HL-60 (cell line): ENCODE measurements around the gene NPHP4.

Experiments used
- DNase-seq, 2 experiments: peaks; one replicate each; pipeline ENCODE4 v3.0.0-alpha.2; 2010 to 2020; ENCODE audit warnings: low read depth in 1 of 2, low spot score in 1 of 2
- H3K27ac ChIP-seq: fragments of 250-450 bp; sonication (Bioruptor Pico); replicated peaks from 2 replicates; pipeline ENCODE4 v1.5.1; 2020; ENCODE audit warnings: mild to moderate bottlenecking, moderate library complexity
- H3K27me3 ChIP-seq: fragments of 250-450 bp; sonication (Bioruptor Pico); 2 replicates; pipeline ENCODE4 v1.5.1; 2021; ENCODE audit warnings: mild to moderate bottlenecking, moderate library complexity; ENCODE audit not compliant: insufficient read depth, poor library complexity, severe bottlenecking
- H3K4me3 ChIP-seq: replicated peaks from 2 replicates; pipeline ENCODE4 v1.5.1; 2011; ENCODE audit warnings: mild to moderate bottlenecking, control low read depth, low read length; ENCODE audit not compliant: insufficient read depth
- GABPA ChIP-seq: IDR thresholded peaks from 2 replicates; pipeline ENCODE4 v1.6.1; 2012; ENCODE audit warnings: low read depth
- POLR2AphosphoS5 ChIP-seq: IDR thresholded peaks from 2 replicates; pipeline ENCODE4 v1.6.1; 2012; ENCODE audit warnings: low read depth
- SPI1 ChIP-seq: IDR thresholded peaks from 2 replicates; pipeline ENCODE4 v1.6.1; 2012; ENCODE audit warnings: low read depth, mild to moderate bottlenecking, borderline replicate concordance
- TF ChIP-seq, protein P1 (sequence below): IDR thresholded peaks from one replicate; pipeline ENCODE4 v1.5.1; 2011; ENCODE audit warnings: low read length, control low read depth, inconsistent platforms; ENCODE audit not compliant: insufficient read depth
- TF ChIP-seq, protein P2 (sequence below): IDR thresholded peaks from 2 replicates; pipeline ENCODE4 v1.6.1; 2012; ENCODE audit warnings: low read depth; ENCODE audit not compliant: insufficient replicate concordance

Gene NPHP4

DNA sequence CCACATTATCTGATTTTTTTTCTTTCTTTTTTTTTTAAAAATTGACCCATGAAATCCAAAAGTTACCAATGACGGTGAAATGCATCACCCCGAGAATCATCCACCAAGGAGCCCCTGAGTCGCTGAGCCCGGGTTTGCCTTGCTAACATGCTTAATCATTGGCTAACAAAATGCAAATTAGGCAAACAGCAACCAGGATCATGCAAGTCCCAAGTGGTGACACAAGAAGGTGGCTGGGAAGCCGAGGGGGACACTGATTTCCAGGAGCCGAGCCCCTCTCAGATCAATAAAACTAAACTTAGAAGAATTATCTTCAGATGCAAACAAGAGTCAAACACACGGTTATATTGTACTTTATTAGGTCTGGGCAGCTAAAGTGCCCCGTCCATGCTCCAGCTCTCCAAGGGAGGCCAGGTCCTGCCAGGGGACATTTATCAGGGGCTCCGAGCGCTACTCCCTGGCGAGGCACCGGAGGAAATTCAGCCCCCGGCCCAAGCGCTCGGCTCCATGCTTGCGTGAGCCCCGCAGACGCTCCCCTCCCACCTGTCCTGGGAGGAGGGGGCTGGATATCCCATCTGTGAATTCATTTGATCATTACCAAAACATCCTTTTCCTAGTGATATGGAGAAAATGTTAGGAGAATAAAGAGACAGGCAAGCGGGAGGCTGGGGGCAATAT, 154.1 kb downstream of the NPHP4 start:
- Histone ChIP-seq H3K27me3 (peaks cover 5% of the 10 kb centered on the region), H3K4me3 (no peak overlapping the region), H3K27ac (no peak overlapping the region)
- DNase-seq, result no peak
- TF ChIP-seq, protein P1, sequence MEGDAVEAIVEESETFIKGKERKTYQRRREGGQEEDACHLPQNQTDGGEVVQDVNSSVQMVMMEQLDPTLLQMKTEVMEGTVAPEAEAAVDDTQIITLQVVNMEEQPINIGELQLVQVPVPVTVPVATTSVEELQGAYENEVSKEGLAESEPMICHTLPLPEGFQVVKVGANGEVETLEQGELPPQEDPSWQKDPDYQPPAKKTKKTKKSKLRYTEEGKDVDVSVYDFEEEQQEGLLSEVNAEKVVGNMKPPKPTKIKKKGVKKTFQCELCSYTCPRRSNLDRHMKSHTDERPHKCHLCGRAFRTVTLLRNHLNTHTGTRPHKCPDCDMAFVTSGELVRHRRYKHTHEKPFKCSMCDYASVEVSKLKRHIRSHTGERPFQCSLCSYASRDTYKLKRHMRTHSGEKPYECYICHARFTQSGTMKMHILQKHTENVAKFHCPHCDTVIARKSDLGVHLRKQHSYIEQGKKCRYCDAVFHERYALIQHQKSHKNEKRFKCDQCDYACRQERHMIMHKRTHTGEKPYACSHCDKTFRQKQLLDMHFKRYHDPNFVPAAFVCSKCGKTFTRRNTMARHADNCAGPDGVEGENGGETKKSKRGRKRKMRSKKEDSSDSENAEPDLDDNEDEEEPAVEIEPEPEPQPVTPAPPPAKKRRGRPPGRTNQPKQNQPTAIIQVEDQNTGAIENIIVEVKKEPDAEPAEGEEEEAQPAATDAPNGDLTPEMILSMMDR, result no peak
- TF ChIP-seq POLR2AphosphoS5, result no peak

DNA sequence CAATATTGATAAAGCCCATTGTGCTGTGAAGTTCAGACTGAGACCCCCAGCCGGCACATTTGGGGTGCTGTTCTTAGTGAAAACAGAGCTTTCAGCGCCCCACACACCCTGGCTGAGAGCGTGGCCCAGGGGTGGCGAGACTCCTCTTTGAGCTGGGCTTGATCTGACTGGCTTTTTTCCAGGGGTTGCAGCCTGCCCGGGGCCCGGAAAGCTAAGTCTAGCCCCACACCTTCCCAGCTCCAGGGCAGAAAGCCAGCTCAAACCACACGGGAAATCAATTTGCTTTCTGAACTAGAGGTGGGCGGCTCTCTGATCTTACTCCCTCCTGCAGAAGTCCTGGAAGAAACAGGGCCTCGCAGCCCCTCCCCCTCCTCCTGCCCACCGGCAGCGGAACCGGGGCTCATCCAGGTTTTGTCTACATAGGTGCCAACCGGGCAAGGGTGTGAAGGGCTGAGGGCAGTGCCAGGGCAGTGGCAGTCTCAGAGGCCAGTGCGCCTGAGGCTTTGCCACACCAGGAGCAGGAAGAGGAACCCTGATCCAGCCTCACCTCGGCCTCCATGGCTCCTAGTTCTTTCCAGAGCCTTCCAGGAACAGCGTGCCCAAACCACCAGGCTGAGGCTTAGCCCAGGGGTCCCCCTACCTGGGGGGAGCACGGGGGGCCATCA, 155.3 kb downstream of the NPHP4 start:
- no peak overlapping the region for H3K27ac ChIP-seq
- H3K27me3 ChIP-seq, result peaks cover 5% of the 10 kb centered on the region
- H3K4me3 ChIP-seq, result no peak overlapping the region
- no peak for TF ChIP-seq SPI1
- TF ChIP-seq POLR2AphosphoS5, result no peak
- TF ChIP-seq, protein P2, sequence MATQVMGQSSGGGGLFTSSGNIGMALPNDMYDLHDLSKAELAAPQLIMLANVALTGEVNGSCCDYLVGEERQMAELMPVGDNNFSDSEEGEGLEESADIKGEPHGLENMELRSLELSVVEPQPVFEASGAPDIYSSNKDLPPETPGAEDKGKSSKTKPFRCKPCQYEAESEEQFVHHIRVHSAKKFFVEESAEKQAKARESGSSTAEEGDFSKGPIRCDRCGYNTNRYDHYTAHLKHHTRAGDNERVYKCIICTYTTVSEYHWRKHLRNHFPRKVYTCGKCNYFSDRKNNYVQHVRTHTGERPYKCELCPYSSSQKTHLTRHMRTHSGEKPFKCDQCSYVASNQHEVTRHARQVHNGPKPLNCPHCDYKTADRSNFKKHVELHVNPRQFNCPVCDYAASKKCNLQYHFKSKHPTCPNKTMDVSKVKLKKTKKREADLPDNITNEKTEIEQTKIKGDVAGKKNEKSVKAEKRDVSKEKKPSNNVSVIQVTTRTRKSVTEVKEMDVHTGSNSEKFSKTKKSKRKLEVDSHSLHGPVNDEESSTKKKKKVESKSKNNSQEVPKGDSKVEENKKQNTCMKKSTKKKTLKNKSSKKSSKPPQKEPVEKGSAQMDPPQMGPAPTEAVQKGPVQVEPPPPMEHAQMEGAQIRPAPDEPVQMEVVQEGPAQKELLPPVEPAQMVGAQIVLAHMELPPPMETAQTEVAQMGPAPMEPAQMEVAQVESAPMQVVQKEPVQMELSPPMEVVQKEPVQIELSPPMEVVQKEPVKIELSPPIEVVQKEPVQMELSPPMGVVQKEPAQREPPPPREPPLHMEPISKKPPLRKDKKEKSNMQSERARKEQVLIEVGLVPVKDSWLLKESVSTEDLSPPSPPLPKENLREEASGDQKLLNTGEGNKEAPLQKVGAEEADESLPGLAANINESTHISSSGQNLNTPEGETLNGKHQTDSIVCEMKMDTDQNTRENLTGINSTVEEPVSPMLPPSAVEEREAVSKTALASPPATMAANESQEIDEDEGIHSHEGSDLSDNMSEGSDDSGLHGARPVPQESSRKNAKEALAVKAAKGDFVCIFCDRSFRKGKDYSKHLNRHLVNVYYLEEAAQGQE, result no peak
- no peak for TF ChIP-seq GABPA
- TF ChIP-seq, protein P1, result no peak
- DNase-seq, result no peak

GRCh38 chr1:5835179-5835562, 157.1 kb downstream of the NPHP4 start:
- Histone ChIP-seq H3K4me3 (no peak overlapping the region), H3K27me3 (peaks cover 5% of the 10 kb centered on the region), H3K27ac (no peak overlapping the region)
- DNase-seq, result no peak
- TF ChIP-seq, protein P2, result no peak

DNA sequence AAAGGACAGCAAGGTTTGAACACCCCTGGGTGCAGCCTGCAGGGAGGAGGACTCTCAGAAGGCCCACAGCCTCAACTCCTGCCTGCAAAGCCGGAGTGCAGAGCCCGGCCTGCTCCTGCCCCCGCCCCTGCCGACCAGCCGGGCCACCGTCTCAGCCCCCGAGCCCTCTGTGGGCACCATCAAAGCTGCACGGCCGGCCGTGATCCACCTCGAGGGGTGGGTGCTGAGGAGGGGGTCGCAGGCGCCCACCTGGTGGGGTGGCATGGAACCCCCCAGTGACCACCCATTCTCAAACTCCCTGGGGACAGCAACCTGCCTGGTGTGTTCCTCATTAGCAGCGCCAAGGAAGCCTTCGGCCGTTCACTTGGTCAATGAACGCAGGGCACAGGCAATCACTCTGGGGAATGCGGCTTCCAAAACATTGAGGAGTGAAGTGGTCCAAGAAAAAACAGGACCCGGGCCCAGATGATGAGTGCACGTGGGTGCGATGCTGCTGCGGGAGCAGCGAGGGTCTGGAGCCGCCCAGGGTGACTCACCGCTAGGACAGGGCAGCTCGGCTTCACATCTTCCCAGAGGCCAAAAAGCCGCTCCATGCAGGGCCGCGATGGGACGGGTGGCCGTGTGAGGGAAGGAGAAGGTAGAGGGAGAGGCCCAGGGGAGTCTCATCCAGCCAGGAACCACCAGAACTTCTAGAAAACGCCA, 157.6 kb downstream of the NPHP4 start:
- TF ChIP-seq SPI1 (no peak), GABPA (no peak), POLR2AphosphoS5 (no peak)
- TF ChIP-seq, protein P2, result no peak
- TF ChIP-seq, protein P1, result no peak
- Histone ChIP-seq H3K27me3 (peaks cover 5% of the 10 kb centered on the region), H3K27ac (no peak overlapping the region), H3K4me3 (no peak overlapping the region)
- no peak for DNase-seq
